Trophoblast cell (in vitro differentiated cells and primary cell): ENCODE data around the gene GDI1.
A peak's percentile ranks its signal among the peaks of the same experiment; 100 is the strongest.

ENCODE experiments used
- DNase-seq, 2 donors: peaks; one replicate each; pipeline ENCODE4 v3.0.0-alpha.2; 2016
- H2AFZ ChIP-seq: 2 replicates; pipeline ENCODE4 v1.6.1; 2013; ENCODE audit warnings: low read length, moderate library complexity, mild to moderate bottlenecking; ENCODE audit not compliant: insufficient read depth, poor library complexity
- H2AK5ac ChIP-seq: 2 replicates; pipeline ENCODE4 v1.6.1; 2013; ENCODE audit warnings: mild to moderate bottlenecking, low read length
- H2BK120ac ChIP-seq: 2 replicates; pipeline ENCODE4 v1.6.1; 2013; ENCODE audit warnings: low read length, mild to moderate bottlenecking, moderate library complexity; ENCODE audit not compliant: insufficient read depth, poor library complexity
- H2BK12ac ChIP-seq: 2 replicates; pipeline ENCODE4 v1.6.1; 2013; ENCODE audit warnings: mild to moderate bottlenecking, low read length, moderate library complexity
- H2BK5ac ChIP-seq: 2 replicates; pipeline ENCODE4 v1.6.1; 2013; ENCODE audit warnings: low read length, low read depth, moderate library complexity, mild to moderate bottlenecking; ENCODE audit not compliant: poor library complexity
- H3K14ac ChIP-seq: 2 replicates; pipeline ENCODE4 v1.6.1; 2013; ENCODE audit warnings: mild to moderate bottlenecking, low read length
- H3K18ac ChIP-seq: 2 replicates; pipeline ENCODE4 v1.6.1; 2013; ENCODE audit warnings: mild to moderate bottlenecking, low read length
- H3K23ac ChIP-seq: 2 replicates; pipeline ENCODE4 v1.6.1; 2013; ENCODE audit warnings: low read length
- H3K27ac ChIP-seq: 2 replicates; pipeline ENCODE4 v1.5.1; 2013; ENCODE audit warnings: low read depth, mild to moderate bottlenecking, inconsistent platforms, low read length, moderate library complexity
- H3K27me3 ChIP-seq: 2 replicates; pipeline ENCODE4 v1.6.1; 2013; ENCODE audit warnings: inconsistent platforms, mild to moderate bottlenecking, low read length, moderate library complexity; ENCODE audit not compliant: insufficient read depth
- H3K36me3 ChIP-seq, 2 experiments: 1 replicate in 1 of 2; 2 replicates in 1 of 2; pipeline ENCODE4 v1.6.1; 2013; ENCODE audit warnings: low read length in 2 of 2, mild to moderate bottlenecking in 2 of 2, moderate library complexity in 1 of 2; ENCODE audit not compliant: insufficient read depth in 2 of 2, control insufficient read depth in 1 of 2
- H3K4ac ChIP-seq: 2 replicates; pipeline ENCODE4 v1.6.1; 2013; ENCODE audit warnings: low read depth, mild to moderate bottlenecking, low read length, moderate library complexity
- H3K4me1 ChIP-seq, 2 experiments: 1 replicate in 1 of 2; 2 replicates in 1 of 2; pipeline ENCODE4 v1.6.1; 2013; ENCODE audit warnings: low read length in 2 of 2, mild to moderate bottlenecking in 2 of 2, moderate library complexity in 1 of 2; ENCODE audit not compliant: insufficient read depth in 2 of 2, control insufficient read depth in 1 of 2
- H3K4me2 ChIP-seq: 2 replicates; pipeline ENCODE4 v1.6.1; 2013; ENCODE audit warnings: inconsistent platforms, mild to moderate bottlenecking, low read length, moderate library complexity
- H3K4me3 ChIP-seq: 2 replicates; pipeline ENCODE4 v1.5.1; 2013; ENCODE audit warnings: mild to moderate bottlenecking, low read depth, low read length, inconsistent platforms
- H3K79me1 ChIP-seq: one replicate; pipeline ENCODE4 v1.6.1; 2013; ENCODE audit warnings: low read length
- H3K79me2 ChIP-seq: 2 replicates; pipeline ENCODE4 v1.6.1; 2013; ENCODE audit warnings: low read length, mild to moderate bottlenecking; ENCODE audit not compliant: control insufficient read depth, insufficient read depth, poor library complexity
- H3K9ac ChIP-seq: 2 replicates; pipeline ENCODE4 v1.6.1; 2013; ENCODE audit warnings: mild to moderate bottlenecking, low read length
- H3K9me3 ChIP-seq: 2 replicates; pipeline ENCODE4 v1.6.1; 2013; ENCODE audit warnings: low read depth, mild to moderate bottlenecking, control low read depth, inconsistent platforms, low read length; ENCODE audit not compliant: insufficient read depth
- H4K12ac ChIP-seq: 2 replicates; pipeline ENCODE4 v1.6.1; 2013; ENCODE audit warnings: low read depth, mild to moderate bottlenecking, low read length, moderate library complexity
- H4K8ac ChIP-seq: 2 replicates; pipeline ENCODE4 v1.6.1; 2013; ENCODE audit warnings: low read depth, mild to moderate bottlenecking, low read length, moderate library complexity
- H4K91ac ChIP-seq: one replicate; pipeline ENCODE4 v1.6.1; 2013; ENCODE audit warnings: low read depth, mild to moderate bottlenecking, low read length, moderate library complexity
- WGBS: extraction: QIAGEN DNeasy Blood & Tissue Kit; methylation state at CpG from one replicate; pipeline ENCODE4 v1.1.7; 2013; ENCODE audit warnings: missing lambda C conversion rate; ENCODE audit not compliant: insufficient read length, insufficient coverage; ENCODE audit errors: extremely low coverage; 5-methylcytosine and 5-hydroxymethylcytosine counted together

Gene GDI1

GRCh38 chrX:154404625-154405192 is 32.2 kb upstream of the GDI1 start:
- no CpG with 5 or more reads among the region's 16 CpGs for WGBS
- peaks cover 17 to 19% of the 10 kb centered on the region in 2 experiments for H3K36me3 ChIP-seq
- no peak overlapping the region for H3K27ac ChIP-seq
- H3K9me3 ChIP-seq: no peaks in the 10 kb centered on the region
- no peak overlapping the region for H3K4ac ChIP-seq
- peaks cover 4% of the 10 kb centered on the region for H3K79me1 ChIP-seq
- no peak overlapping the region for H2BK12ac ChIP-seq
- H2BK120ac ChIP-seq: no peak overlapping the region
- DNase-seq: no peak
- H3K27me3 ChIP-seq: no peaks in the 10 kb centered on the region
- H2BK5ac ChIP-seq: no peak overlapping the region
- H3K23ac ChIP-seq: no peak overlapping the region
- H2AFZ ChIP-seq: no peak overlapping the region
- H2AK5ac ChIP-seq: no peak overlapping the region
- H3K4me3 ChIP-seq: no peak overlapping the region
- H3K79me2 ChIP-seq: peaks cover 6% of the 10 kb centered on the region
- no peak overlapping the region for H4K91ac ChIP-seq
- no peak overlapping the region for H3K18ac ChIP-seq
- no peak overlapping the region for H4K12ac ChIP-seq
- no peak overlapping the region for H3K9ac ChIP-seq
- peaks cover 6 to 10% of the 10 kb centered on the region in 2 experiments for H3K4me1 ChIP-seq
- H4K8ac ChIP-seq: no peak overlapping the region
- H3K14ac ChIP-seq: no peak overlapping the region
- H3K4me2 ChIP-seq: no peak overlapping the region

DNA sequence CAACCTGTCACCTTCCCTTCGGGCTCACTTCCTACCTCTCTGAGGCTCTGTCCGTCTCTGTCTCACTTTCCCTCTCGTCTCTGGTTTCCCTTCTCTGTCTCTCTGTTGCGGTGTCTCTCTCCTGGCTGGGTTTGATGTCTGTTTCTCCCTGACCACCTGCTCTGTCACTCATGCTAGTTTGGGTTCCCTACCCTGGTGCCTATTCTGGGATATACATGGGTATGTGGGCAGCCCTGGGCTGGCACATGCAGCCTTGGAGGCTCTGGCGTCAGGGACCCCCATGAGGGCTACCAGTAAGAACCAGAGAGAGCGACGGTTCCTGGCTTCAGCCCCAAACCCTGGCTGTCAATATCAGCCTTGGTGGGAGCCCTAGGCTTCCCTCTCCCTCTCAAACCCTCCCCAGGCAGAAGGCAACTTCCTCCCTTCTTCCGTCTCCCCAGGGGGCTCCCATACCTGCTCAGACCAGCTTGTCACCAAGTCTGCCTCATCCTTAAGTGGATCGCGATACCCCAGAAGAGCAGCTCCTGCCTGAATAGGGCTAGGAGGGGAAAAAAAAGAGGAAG is 28.2 kb upstream of the GDI1 start:
- Histone ChIP-seq H3K9ac (peak overlapping the region; percentile 75), H4K91ac (peak overlapping the region; percentile 85), H3K23ac (no peak overlapping the region), H4K12ac (no peak overlapping the region), H4K8ac (peak overlapping the region; percentile 55), H3K36me3 (peaks cover 0 to 4% of the 10 kb centered on the region in 2 experiments), H3K18ac (peak overlapping the region; percentile 72), H3K27ac (peak overlapping the region; percentile 69), H3K27me3 (no peaks in the 10 kb centered on the region), H3K4ac (peak overlapping the region; percentile 39), H2AK5ac (peak overlapping the region; percentile 69), H3K79me1 (peaks cover 9% of the 10 kb centered on the region), H2BK5ac (peak overlapping the region; percentile 78), H2BK12ac (peak overlapping the region; percentile 46), H2AFZ (no peak overlapping the region), H3K4me1 (peaks cover 9 to 14% of the 10 kb centered on the region in 2 experiments), H2BK120ac (peak overlapping the region; percentile 60), H3K4me2 (peak overlapping the region; percentile 71), H3K4me3 (no peak overlapping the region), H3K9me3 (no peaks in the 10 kb centered on the region), H3K79me2 (peaks cover 11% of the 10 kb centered on the region), H3K14ac (peak overlapping the region; percentile 75)
- no peak for DNase-seq
- WGBS: no CpG with 5 or more reads among the region's 10 CpGs

GRCh38 chrX:154409222-154409871 is 27.6 kb upstream of the GDI1 start, which contains the start of gene DNASE1L1:
Gene DNASE1L1, minus strand, starts transcription at chrX:154409254. Its CDS starts 3,686 bp downstream, at chrX:154405568.
- peak within 1 kb of the TSS; percentile 94 for H2BK12ac ChIP-seq
- peak within 1 kb of the TSS; percentile 71 for H3K4me2 ChIP-seq
- peak within 1 kb of the TSS; percentile 90 for H3K14ac ChIP-seq
- peaks cover 0 to 4% of the 10 kb centered on the region in 2 experiments for H3K36me3 ChIP-seq
- peaks cover 11% of the 10 kb centered on the region for H3K79me2 ChIP-seq
- peak within 1 kb of the TSS; percentile 39 for H3K4ac ChIP-seq
- peak within 1 kb of the TSS; percentile 83 for H4K12ac ChIP-seq
- H3K4me3 ChIP-seq: peak within 1 kb of the TSS; percentile 53
- peak within 1 kb of the TSS; percentile 84 for H3K18ac ChIP-seq
- H2BK120ac ChIP-seq: peak within 1 kb of the TSS; percentile 97
- H4K91ac ChIP-seq: peak within 1 kb of the TSS; percentile 93
- H2AK5ac ChIP-seq: peak within 1 kb of the TSS; percentile 93
- peak; percentile 78 for DNase-seq
- H3K79me1 ChIP-seq: peaks cover 9% of the 10 kb centered on the region
- H3K4me1 ChIP-seq: peaks cover 9 to 14% of the 10 kb centered on the region in 2 experiments
- peak within 1 kb of the TSS; percentile 93 for H3K27ac ChIP-seq
- H3K23ac ChIP-seq: no peak within 1 kb of the TSS
- H3K9me3 ChIP-seq: no peaks in the 10 kb centered on the region
- H2BK5ac ChIP-seq: peak within 1 kb of the TSS; percentile 78
- no CpG with 5 or more reads among the region's 26 CpGs for WGBS
- H3K9ac ChIP-seq: peak within 1 kb of the TSS; percentile 75
- peak within 1 kb of the TSS; percentile 63 for H2AFZ ChIP-seq
- H4K8ac ChIP-seq: peak within 1 kb of the TSS; percentile 80
- H3K27me3 ChIP-seq: no peaks in the 10 kb centered on the region

- no peak overlapping the region for H3K23ac ChIP-seq
- peak overlapping the region; percentile 95 for H3K18ac ChIP-seq
- H2BK5ac ChIP-seq: peak overlapping the region; percentile 95
- peaks cover 11% of the 10 kb centered on the region for H3K79me2 ChIP-seq
- no peaks in the 10 kb centered on the region for H3K9me3 ChIP-seq
- peak in 1 of 2 donors; percentile 30 for DNase-seq
- H4K8ac ChIP-seq: peak overlapping the region; percentile 99
- H4K91ac ChIP-seq: peak overlapping the region; percentile 90
- peak overlapping the region; percentile 87 for H3K27ac ChIP-seq
- peak overlapping the region; percentile 72 for H3K4ac ChIP-seq
- H3K14ac ChIP-seq: peak overlapping the region; percentile 94
- H3K4me3 ChIP-seq: peak overlapping the region; percentile 84
- H3K27me3 ChIP-seq: no peaks in the 10 kb centered on the region
- peak overlapping the region; percentile 86 for H2BK120ac ChIP-seq
- H3K4me2 ChIP-seq: peak overlapping the region; percentile 94
- H4K12ac ChIP-seq: peak overlapping the region; percentile 92
- H2BK12ac ChIP-seq: no peak overlapping the region
- peak overlapping the region; percentile 17 for H2AFZ ChIP-seq
- H3K9ac ChIP-seq: peak overlapping the region; percentile 87
- peaks cover 9 to 14% of the 10 kb centered on the region in 2 experiments for H3K4me1 ChIP-seq
- H2AK5ac ChIP-seq: peak overlapping the region; percentile 99
- peaks cover 9% of the 10 kb centered on the region for H3K79me1 ChIP-seq
- no CpG with 5 or more reads among the region's 29 CpGs for WGBS
- peaks cover 0 to 4% of the 10 kb centered on the region in 2 experiments for H3K36me3 ChIP-seq
Measured at GRCh38 chrX:154411981-154412340, 25.0 kb upstream of the GDI1 start.
